Measurements from ENCODE around the gene ZIC4.

Gene ZIC4

GRCh38 chr3:147368561-147369221 lies 37.7 kb downstream of the ZIC4 start:
- no peak for DNase-seq (ENCODE audit: low spot score)

GRCh38 chr3:147368151-147368550 lies 38.2 kb downstream of the ZIC4 start:
- no peak for DNase-seq (ENCODE audit: low spot score)

GRCh38 chr3:147367676-147368075 lies 38.7 kb downstream of the ZIC4 start:
- DNase-seq (ENCODE audit: low spot score): no peak

- DNase-seq (ENCODE audit: low spot score): no peak
Observed at GRCh38 chr3:147365196-147366115, 40.9 kb downstream of the ZIC4 start.

- no peak for DNase-seq (ENCODE audit: low spot score)
Observed at GRCh38 chr3:147364771-147365170, 41.6 kb downstream of the ZIC4 start.

GRCh38 chr3:147361454-147362420 lies 44.6 kb downstream of the ZIC4 start:
- peak; percentile 29 for DNase-seq (ENCODE audit: low spot score)

GRCh38 chr3:147360646-147361453 lies 45.5 kb downstream of the ZIC4 start:
- DNase-seq (ENCODE audit: low spot score): no peak

- DNase-seq (ENCODE audit: low spot score): no peak
Observed at GRCh38 chr3:147360051-147360439, 46.3 kb downstream of the ZIC4 start.

- DNase-seq (ENCODE audit: low spot score): no peak
Observed at GRCh38 chr3:147359177-147360050, 46.9 kb downstream of the ZIC4 start.

GRCh38 chr3:147358144-147358992 lies 48.0 kb downstream of the ZIC4 start:
- no peak for DNase-seq (ENCODE audit: low spot score)

GRCh38 chr3:147356909-147357900 lies 49.1 kb downstream of the ZIC4 start:
- DNase-seq (ENCODE audit: low spot score): no peak

- no peak for DNase-seq (ENCODE audit: low spot score)
Observed at GRCh38 chr3:147356145-147356908, 50.0 kb downstream of the ZIC4 start.

- DNase-seq (ENCODE audit: low spot score): no peak
Observed at GRCh38 chr3:147355753-147356090, 50.6 kb downstream of the ZIC4 start.

- DNase-seq (ENCODE audit: low spot score): no peak
Observed at GRCh38 chr3:147355084-147355752, 51.1 kb downstream of the ZIC4 start.

- DNase-seq (ENCODE audit: low spot score): no peak
Observed at GRCh38 chr3:147354623-147355022, 51.7 kb downstream of the ZIC4 start.

- DNase-seq (ENCODE audit: low spot score): no peak
Observed at GRCh38 chr3:147351301-147351700, 55.0 kb downstream of the ZIC4 start.

GRCh38 chr3:147348976-147349375 lies 57.4 kb downstream of the ZIC4 start:
- no peak for DNase-seq (ENCODE audit: low spot score)

Data from hematopoietic multipotent progenitor cell treated with erythropoietin and hydrocortisone succinate and interleukin-3 and kit ligand, for 17 days (in vitro differentiated cells).